ENCODE results near the gene RABGEF1.
"Not testable (repeated sequence)": the region's sequence is repeated elsewhere in the genome, so short reads cannot be mapped to it uniquely, and the experiment has no call there.

DNA sequence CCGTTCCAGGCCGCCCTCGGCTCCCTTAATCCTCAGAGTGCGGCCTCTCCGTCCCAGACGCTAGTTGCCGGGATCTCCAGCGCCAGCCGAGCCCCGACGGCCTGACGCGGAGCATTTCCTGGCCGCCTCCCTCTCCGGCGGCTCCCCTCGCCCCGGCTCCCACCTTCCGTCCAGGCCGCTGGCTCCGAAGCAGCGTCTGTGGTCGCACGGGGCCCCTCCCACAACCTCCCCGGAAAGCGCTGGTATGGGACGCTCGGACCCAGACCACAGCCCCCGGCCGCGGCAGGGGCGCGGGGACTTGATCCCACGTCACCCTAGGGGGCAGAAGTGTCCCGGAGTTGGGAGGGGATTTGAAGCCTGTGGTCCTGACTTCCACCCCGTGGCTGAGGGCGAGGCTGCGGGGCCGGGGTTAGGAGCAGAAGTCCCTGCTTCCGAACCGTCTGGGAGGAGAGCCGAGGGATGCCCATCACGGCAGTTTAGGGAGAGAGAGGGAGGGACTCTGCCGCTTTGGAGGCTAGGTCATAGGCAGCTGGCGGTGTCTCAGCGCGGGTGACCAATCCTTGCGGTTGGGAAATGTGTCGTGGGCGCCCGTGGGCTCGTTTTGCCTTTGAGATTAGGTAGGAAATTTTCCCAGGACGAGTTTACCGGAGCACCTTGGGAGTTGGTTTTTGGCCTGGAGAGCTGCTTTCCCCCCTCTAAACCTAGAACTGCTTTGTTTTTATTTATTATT lies 612 bp downstream of the RABGEF1 start:
- not testable (repeated sequence) for TF ChIP-seq YY1 (IDR thresholded peaks at IDR 0.05; ENCODE audit: insufficient read depth, insufficient read length); SUZ12 (IDR thresholded peaks at IDR 0.05; ENCODE audit: extremely low read depth, insufficient read depth, insufficient read length)
